Neural cell (in vitro differentiated cells): Measurements from ENCODE around the gene JDP2.

Experiments used
- POLR2AphosphoS5 ChIP-seq: IDR thresholded peaks from 2 replicates; pipeline ENCODE4 v1.6.1; 2012
- SMC3 ChIP-seq: fragments of 450-650 bp; conservative IDR thresholded peaks from 2 replicates; pipeline ENCODE4 v1.6.1; 2014; ENCODE audit warnings: antibody characterized with exemption, mild to moderate bottlenecking, moderate library complexity; ENCODE audit not compliant: poor library complexity
- TF ChIP-seq, protein P1 (sequence below): fragments of 450-650 bp; IDR thresholded peaks from 2 replicates; pipeline ENCODE4 v1.5.1; 2014; ENCODE audit warnings: antibody characterized with exemption, mild to moderate bottlenecking, moderate library complexity; ENCODE audit not compliant: poor library complexity, severe bottlenecking
- TF ChIP-seq, protein P2 (sequence below): IDR thresholded peaks from 2 replicates; pipeline ENCODE4 v1.6.1; 2012; ENCODE audit warnings: borderline replicate concordance

- TF ChIP-seq, protein P1, sequence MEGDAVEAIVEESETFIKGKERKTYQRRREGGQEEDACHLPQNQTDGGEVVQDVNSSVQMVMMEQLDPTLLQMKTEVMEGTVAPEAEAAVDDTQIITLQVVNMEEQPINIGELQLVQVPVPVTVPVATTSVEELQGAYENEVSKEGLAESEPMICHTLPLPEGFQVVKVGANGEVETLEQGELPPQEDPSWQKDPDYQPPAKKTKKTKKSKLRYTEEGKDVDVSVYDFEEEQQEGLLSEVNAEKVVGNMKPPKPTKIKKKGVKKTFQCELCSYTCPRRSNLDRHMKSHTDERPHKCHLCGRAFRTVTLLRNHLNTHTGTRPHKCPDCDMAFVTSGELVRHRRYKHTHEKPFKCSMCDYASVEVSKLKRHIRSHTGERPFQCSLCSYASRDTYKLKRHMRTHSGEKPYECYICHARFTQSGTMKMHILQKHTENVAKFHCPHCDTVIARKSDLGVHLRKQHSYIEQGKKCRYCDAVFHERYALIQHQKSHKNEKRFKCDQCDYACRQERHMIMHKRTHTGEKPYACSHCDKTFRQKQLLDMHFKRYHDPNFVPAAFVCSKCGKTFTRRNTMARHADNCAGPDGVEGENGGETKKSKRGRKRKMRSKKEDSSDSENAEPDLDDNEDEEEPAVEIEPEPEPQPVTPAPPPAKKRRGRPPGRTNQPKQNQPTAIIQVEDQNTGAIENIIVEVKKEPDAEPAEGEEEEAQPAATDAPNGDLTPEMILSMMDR, result no peak
- no peak for TF ChIP-seq SMC3
- TF ChIP-seq, protein P2, sequence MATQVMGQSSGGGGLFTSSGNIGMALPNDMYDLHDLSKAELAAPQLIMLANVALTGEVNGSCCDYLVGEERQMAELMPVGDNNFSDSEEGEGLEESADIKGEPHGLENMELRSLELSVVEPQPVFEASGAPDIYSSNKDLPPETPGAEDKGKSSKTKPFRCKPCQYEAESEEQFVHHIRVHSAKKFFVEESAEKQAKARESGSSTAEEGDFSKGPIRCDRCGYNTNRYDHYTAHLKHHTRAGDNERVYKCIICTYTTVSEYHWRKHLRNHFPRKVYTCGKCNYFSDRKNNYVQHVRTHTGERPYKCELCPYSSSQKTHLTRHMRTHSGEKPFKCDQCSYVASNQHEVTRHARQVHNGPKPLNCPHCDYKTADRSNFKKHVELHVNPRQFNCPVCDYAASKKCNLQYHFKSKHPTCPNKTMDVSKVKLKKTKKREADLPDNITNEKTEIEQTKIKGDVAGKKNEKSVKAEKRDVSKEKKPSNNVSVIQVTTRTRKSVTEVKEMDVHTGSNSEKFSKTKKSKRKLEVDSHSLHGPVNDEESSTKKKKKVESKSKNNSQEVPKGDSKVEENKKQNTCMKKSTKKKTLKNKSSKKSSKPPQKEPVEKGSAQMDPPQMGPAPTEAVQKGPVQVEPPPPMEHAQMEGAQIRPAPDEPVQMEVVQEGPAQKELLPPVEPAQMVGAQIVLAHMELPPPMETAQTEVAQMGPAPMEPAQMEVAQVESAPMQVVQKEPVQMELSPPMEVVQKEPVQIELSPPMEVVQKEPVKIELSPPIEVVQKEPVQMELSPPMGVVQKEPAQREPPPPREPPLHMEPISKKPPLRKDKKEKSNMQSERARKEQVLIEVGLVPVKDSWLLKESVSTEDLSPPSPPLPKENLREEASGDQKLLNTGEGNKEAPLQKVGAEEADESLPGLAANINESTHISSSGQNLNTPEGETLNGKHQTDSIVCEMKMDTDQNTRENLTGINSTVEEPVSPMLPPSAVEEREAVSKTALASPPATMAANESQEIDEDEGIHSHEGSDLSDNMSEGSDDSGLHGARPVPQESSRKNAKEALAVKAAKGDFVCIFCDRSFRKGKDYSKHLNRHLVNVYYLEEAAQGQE, result no peak
- TF ChIP-seq POLR2AphosphoS5, result no peak
Measured at GRCh38 chr14:75461755-75462349, 34.0 kb downstream of the JDP2 start.
